Measurements from ENCODE around the gene R3HDM2. TPM values are rescaled to one million over a fixed set of nuclear protein-coding genes. Genes with fewer than 3 reads are reported as not detected.

The R3HDM2 gene
- total and polyA plus RNA-seq, 2 donors (not counting 1 experiment from before 2014, with no cell fraction given) = 104 to 129 TPM

- no CpG with 5 or more reads among the region's 1 CpG for WGBS (ENCODE audit: insufficient coverage)
- Histone ChIP-seq H3K27me3 (replicated peaks in 1 of 4; ENCODE audit: control extremely low read depth in 1 of 4, control insufficient read depth in 3 of 4, insufficient read depth in 4 of 4, low read length in 3 of 4) (no peaks in the 10 kb centered on the region), H3K36me3 (replicated peaks in 1 of 2; ENCODE audit: control extremely low read depth in 1 of 2, control insufficient read depth in 1 of 2, extremely low read depth in 1 of 2, insufficient read depth in 2 of 2, low read length in 1 of 2) (peaks cover 6 to 69% of the 10 kb centered on the region in 2 experiments), H2AFZ (ENCODE audit: insufficient read depth, low read depth, low read length, poor library complexity, severe bottlenecking) (no peak overlapping the region), H3K79me2 (ENCODE audit: control insufficient read depth, insufficient read depth, low read length) (no peaks in the 10 kb centered on the region), H4K20me1 (ENCODE audit: control insufficient read depth, insufficient read depth, low read length, poor library complexity, severe bottlenecking) (no peaks in the 10 kb centered on the region), H3K9ac (ENCODE audit: low read length) (no peak overlapping the region), H3K4me1 (ENCODE audit: control insufficient read depth in 2 of 2, insufficient read depth in 2 of 2, low read length in 2 of 2) (no peaks in the 10 kb centered on the region), H3K9me3 (ENCODE audit: control extremely low read depth in 1 of 3, control insufficient read depth in 2 of 3, insufficient read depth in 1 of 3, low read length in 2 of 3) (no peaks in the 10 kb centered on the region), H3K4me3 (ENCODE audit: control extremely low read depth in 1 of 5, extremely low read depth in 1 of 5, insufficient read depth in 1 of 5, low read depth in 2 of 5, low read length in 4 of 5) (no peak overlapping the region), H3K4me2 (replicated peaks; ENCODE audit: low read depth, low read length, poor library complexity, severe bottlenecking) (no peak overlapping the region), H3K27ac (ENCODE audit: low read length in 2 of 2) (no peak overlapping the region)
- POLR2A ChIA-PET = no interaction called here
- DNase-seq (no peak), ATAC-seq (ENCODE audit: low read depth) (no peak)
- Mint-ChIP-seq H3K9me3 (ENCODE audit: insufficient read depth) (no peaks in the 10 kb centered on the region), H3K4me3 (no peak overlapping the region), H3K27ac (no peak overlapping the region), H3K4me1 (no peaks in the 10 kb centered on the region), H3K27me3 (no peaks in the 10 kb centered on the region)
- intact Hi-C loops (cut with micrococcal nuclease) = no loop called here
- TF ChIP-seq, protein P1, sequence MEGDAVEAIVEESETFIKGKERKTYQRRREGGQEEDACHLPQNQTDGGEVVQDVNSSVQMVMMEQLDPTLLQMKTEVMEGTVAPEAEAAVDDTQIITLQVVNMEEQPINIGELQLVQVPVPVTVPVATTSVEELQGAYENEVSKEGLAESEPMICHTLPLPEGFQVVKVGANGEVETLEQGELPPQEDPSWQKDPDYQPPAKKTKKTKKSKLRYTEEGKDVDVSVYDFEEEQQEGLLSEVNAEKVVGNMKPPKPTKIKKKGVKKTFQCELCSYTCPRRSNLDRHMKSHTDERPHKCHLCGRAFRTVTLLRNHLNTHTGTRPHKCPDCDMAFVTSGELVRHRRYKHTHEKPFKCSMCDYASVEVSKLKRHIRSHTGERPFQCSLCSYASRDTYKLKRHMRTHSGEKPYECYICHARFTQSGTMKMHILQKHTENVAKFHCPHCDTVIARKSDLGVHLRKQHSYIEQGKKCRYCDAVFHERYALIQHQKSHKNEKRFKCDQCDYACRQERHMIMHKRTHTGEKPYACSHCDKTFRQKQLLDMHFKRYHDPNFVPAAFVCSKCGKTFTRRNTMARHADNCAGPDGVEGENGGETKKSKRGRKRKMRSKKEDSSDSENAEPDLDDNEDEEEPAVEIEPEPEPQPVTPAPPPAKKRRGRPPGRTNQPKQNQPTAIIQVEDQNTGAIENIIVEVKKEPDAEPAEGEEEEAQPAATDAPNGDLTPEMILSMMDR (IDR thresholded peaks at IDR 0.05) = no peak
- no peak for TF ChIP-seq EZH2 (IDR thresholded peaks at IDR 0.05; ENCODE audit: borderline replicate concordance, insufficient read depth, low read depth, low read length, poor library complexity, severe bottlenecking)
- CTCF ChIA-PET = interaction anchor here (1.0 to 1.3 kb wide), 3 partner anchors 57 to 188 kb away, joined by 3 to 5 read pairs (median 4); partner anchors contain the start of gene GLI1
Observed at GRCh38 chr12:57270966-57271470, 159.8 kb downstream of the R3HDM2 start.

GRCh38 chr12:57268264-57268663 is 162.6 kb downstream of the R3HDM2 start:
- H3K27me3 ChIP-seq (replicated peaks in 1 of 4; ENCODE audit: control extremely low read depth in 1 of 4, control insufficient read depth in 3 of 4, insufficient read depth in 4 of 4, low read length in 3 of 4) = no peaks in the 10 kb centered on the region
- no peaks in the 10 kb centered on the region for H4K20me1 ChIP-seq (ENCODE audit: control insufficient read depth, insufficient read depth, low read length, poor library complexity, severe bottlenecking)
- no peak overlapping the region for H3K4me3 ChIP-seq (ENCODE audit: control extremely low read depth in 1 of 5, extremely low read depth in 1 of 5, insufficient read depth in 1 of 5, low read depth in 2 of 5, low read length in 4 of 5)
- no peak overlapping the region for H3K27ac ChIP-seq (ENCODE audit: low read length in 2 of 2)
- peaks cover 0 to 6% of the 10 kb centered on the region in 2 donors for H3K4me1 ChIP-seq (ENCODE audit: control insufficient read depth in 2 of 2, insufficient read depth in 2 of 2, low read length in 2 of 2)
- H3K36me3 ChIP-seq (replicated peaks in 1 of 2; ENCODE audit: control extremely low read depth in 1 of 2, control insufficient read depth in 1 of 2, extremely low read depth in 1 of 2, insufficient read depth in 2 of 2, low read length in 1 of 2) = peaks cover 11 to 61% of the 10 kb centered on the region in 2 experiments
- ChIA-PET CTCF (interaction anchor here (4.2 kb wide), 1 partner anchor 190 kb away, joined by 29 read pairs; the partner anchor contains the start of gene GLI1), POLR2A (interaction anchor here (0.5 kb wide), 1 partner anchor 13 kb away, joined by 5 read pairs; no protein-coding TSS in a partner anchor)
- no peak overlapping the region for H3K4me3 Mint-ChIP-seq
- H3K4me2 ChIP-seq (replicated peaks; ENCODE audit: low read depth, low read length, poor library complexity, severe bottlenecking) = no peak overlapping the region
- DNase-seq = no peak
- no peaks in the 10 kb centered on the region for H3K79me2 ChIP-seq (ENCODE audit: control insufficient read depth, insufficient read depth, low read length)
- H3K9me3 ChIP-seq (ENCODE audit: control extremely low read depth in 1 of 3, control insufficient read depth in 2 of 3, insufficient read depth in 1 of 3, low read length in 2 of 3) = no peaks in the 10 kb centered on the region
- WGBS (ENCODE audit: insufficient coverage) = 83% methylated on average over 6 of the region's 7 CpGs
- H3K27me3 Mint-ChIP-seq = no peaks in the 10 kb centered on the region
- TF ChIP-seq, protein P1 (IDR thresholded peaks at IDR 0.05) = no peak
- no peak for TF ChIP-seq EZH2 (IDR thresholded peaks at IDR 0.05; ENCODE audit: borderline replicate concordance, insufficient read depth, low read depth, low read length, poor library complexity, severe bottlenecking)
- intact Hi-C loops (cut with micrococcal nuclease) = no loop called here
- H3K27ac Mint-ChIP-seq = peak overlapping the region; percentile 59
- ATAC-seq (ENCODE audit: low read depth) = no peak
- H2AFZ ChIP-seq (ENCODE audit: insufficient read depth, low read depth, low read length, poor library complexity, severe bottlenecking) = no peak overlapping the region
- H3K9me3 Mint-ChIP-seq (ENCODE audit: insufficient read depth) = no peaks in the 10 kb centered on the region
- peaks cover 6% of the 10 kb centered on the region for H3K4me1 Mint-ChIP-seq
- no peak overlapping the region for H3K9ac ChIP-seq (ENCODE audit: low read length)

Measured in B cell (primary cell).